BJ (cell line): ENCODE data around the gene PABPN1L. TPM values are rescaled to one million over a fixed set of nuclear protein-coding genes. Genes with fewer than 3 reads are reported as not detected.

Experiments
- CTCF ChIA-PET: fragments of 350-600 bp; formaldehyde crosslinking; extraction: SDS; loops from one replicate; lab custom pipeline; 2021; ENCODE audit warnings: antibody characterized with exemption, inconsistent platforms; lab: Yijun Ruan, JAX
- POLR2A ChIA-PET: fragments of 300-600 bp; sonication (Branson Sonifier 250); formaldehyde crosslinking; extraction: SDS; loops from one replicate; lab custom pipeline; 2021; ENCODE audit warnings: antibody characterized with exemption; lab: Charles Lee
- DNase-seq: peaks from one replicate; pipeline ENCODE4 v3.0.0-alpha.2; 2011; ENCODE audit warnings: low read depth
- H3K27me3 ChIP-seq: 2 replicates; pipeline ENCODE4 v1.6.0; 2011; ENCODE audit warnings: low read length; ENCODE audit not compliant: control insufficient read depth, insufficient read depth
- H3K36me3 ChIP-seq: 2 replicates; pipeline ENCODE4 v1.5.1; 2011; ENCODE audit warnings: low read length; ENCODE audit not compliant: control insufficient read depth, insufficient read depth
- H3K4me3 ChIP-seq: 2 replicates; pipeline ENCODE4 v1.5.1; 2011; ENCODE audit warnings: low read depth, mild to moderate bottlenecking, control low read depth, low read length
- polyA plus RNA-seq: library from polyadenylated mRNA; depleted of rRNA; stranded (reverse); fragments of >200 nt; gene quantifications from 2 replicates; pipeline ENCODE4 v1.2.3, GENCODE V29; 2011
- TF ChIP-seq, protein P1 (sequence below): IDR thresholded peaks from 2 replicates; pipeline ENCODE4 v1.5.1; 2011; ENCODE audit warnings: low read depth, mild to moderate bottlenecking, control low read depth, inconsistent platforms, low read length, moderate library complexity; ENCODE audit not compliant: insufficient read depth

The PABPN1L gene
- polyA plus RNA-seq, 1 experiment, result not detected

DNA sequence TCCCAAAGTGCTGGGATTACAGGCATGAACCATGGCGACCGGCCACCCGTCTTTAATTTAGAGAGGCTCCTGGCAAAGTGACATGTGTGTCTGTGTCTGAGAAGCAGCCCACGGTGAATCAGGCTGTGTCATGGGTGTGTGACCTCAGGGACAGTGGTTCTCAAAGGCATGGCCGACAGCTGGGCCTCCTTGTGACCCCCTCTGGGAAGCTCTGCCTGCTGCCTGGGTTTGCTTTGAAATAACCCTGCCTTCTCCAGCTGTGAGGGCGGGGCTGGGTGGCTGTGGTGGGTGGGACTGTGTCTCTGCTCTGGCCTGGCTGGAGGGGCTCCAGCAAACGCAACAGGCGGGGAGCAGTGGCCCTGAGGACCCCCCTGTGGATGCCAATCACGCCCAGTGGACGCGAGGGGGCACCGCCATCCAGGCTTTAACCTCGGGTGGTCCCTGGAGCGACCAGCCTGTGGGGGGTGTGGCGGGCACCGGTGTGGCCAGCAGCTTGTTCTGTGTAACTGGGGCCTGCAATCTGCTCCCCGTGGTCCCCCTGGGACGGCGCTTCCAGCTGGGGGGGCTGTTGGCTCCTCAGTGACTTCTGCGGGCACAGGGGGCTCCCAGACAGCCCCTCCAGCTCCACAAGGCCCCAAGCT is 46.0 kb downstream of the PABPN1L start:
- no peak for DNase-seq
- POLR2A ChIA-PET, result no interaction called here

DNA sequence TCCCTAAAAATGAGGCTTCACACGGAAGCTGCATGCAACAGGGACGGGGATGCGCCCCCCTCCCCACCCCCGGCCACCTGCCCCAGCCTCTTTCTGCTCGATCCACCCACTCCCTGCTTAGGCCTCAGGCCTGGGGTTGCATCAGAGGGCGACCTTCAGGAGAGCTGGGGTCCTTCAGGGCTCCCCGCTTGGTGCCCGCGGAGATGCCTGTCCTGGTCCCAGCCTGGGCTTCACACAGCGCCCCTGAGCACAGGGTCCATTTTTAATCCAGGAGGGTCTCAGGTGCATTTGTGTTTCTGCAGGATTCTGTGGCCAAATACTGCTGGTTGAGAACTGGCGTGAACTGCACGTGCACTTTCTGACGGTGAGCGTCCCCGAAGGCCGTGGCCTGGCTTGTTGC is 47.3 kb downstream of the PABPN1L start:
- ChIA-PET CTCF (interaction anchor here (1.3 to 1.5 kb wide), 2 partner anchors 8 to 348 kb away, joined by 3 read pairs; no protein-coding TSS in a partner anchor), POLR2A (no interaction called here)
- Histone ChIP-seq H3K36me3 (peaks cover 5% of the 10 kb centered on the region), H3K4me3 (no peak overlapping the region), H3K27me3 (no peaks in the 10 kb centered on the region)
- DNase-seq, result no peak
- TF ChIP-seq, protein P1, sequence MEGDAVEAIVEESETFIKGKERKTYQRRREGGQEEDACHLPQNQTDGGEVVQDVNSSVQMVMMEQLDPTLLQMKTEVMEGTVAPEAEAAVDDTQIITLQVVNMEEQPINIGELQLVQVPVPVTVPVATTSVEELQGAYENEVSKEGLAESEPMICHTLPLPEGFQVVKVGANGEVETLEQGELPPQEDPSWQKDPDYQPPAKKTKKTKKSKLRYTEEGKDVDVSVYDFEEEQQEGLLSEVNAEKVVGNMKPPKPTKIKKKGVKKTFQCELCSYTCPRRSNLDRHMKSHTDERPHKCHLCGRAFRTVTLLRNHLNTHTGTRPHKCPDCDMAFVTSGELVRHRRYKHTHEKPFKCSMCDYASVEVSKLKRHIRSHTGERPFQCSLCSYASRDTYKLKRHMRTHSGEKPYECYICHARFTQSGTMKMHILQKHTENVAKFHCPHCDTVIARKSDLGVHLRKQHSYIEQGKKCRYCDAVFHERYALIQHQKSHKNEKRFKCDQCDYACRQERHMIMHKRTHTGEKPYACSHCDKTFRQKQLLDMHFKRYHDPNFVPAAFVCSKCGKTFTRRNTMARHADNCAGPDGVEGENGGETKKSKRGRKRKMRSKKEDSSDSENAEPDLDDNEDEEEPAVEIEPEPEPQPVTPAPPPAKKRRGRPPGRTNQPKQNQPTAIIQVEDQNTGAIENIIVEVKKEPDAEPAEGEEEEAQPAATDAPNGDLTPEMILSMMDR, result no peak

More for the DNA sequence above, 46.0 kb downstream of the PABPN1L start:
- Histone ChIP-seq H3K36me3 (peaks cover 10% of the 10 kb centered on the region), H3K4me3 (no peak overlapping the region), H3K27me3 (no peaks in the 10 kb centered on the region)
- TF ChIP-seq, protein P1, result no peak
- CTCF ChIA-PET, result interaction anchor here (0.7 to 1.5 kb wide), 2 partner anchors 8 to 9 kb away, joined by 3 read pairs; partner anchors contain the start of gene APRT

DNA sequence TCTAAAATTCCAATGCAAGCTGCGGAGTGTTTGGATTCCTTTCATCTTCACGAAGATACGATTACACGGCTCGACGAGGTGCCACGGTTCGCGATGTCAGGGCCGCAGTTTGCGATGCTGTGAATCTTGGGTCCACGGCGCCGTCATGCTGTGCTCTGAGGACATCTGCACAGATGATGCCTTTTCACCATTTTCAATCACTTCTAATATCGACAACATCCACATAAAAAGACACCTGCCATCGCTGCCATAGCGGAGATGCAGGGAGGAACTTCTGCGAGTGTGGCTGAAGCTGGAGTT is 47.9 kb downstream of the PABPN1L start:
- Histone ChIP-seq H3K4me3 (no peak overlapping the region), H3K36me3 (peaks cover 5% of the 10 kb centered on the region), H3K27me3 (no peaks in the 10 kb centered on the region)
- ChIA-PET CTCF (interaction anchor here (1.3 to 1.9 kb wide), 3 partner anchors 9 to 349 kb away, joined by 3 to 9 read pairs (median 3); no protein-coding TSS in a partner anchor), POLR2A (no interaction called here)
- TF ChIP-seq, protein P1, result no peak
- no peak for DNase-seq

DNA sequence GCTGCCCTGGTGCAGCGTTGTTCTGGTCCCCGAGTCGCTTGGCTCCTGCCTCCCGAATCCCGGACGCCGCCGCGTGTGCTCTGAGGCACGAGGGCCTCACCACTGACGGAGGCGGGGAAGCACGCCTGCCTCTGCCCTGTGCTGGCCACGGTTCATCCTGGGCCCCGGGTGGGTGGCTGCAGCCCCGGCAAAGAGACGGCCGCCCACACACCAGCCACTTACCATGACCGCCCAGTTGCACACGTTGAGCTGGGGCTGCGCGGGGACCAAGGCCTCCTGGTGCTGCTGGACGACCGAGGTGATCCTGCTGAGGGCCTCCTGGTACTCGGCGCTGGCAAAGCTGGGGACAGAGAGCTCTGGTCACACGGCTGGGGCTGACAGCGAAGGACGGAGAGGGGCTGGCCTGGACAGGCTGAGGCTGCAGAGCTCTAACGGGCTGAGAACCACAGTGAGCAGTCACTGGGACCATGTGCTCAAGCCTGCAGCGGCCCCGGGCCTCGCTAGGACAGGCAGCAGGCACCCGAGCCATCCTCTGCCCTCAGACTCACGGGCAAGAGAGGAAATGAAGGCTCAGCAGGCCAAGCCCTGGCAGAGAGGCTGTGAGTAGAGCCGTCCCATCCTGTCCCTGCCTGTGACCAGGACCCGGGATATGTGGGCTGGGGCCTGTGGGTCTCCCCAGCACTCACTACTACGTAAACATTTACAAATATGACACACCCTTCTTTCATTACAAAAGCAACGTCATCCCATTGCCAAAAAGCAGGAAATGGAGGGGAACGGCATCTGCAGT is 48.5 kb downstream of the PABPN1L start:
- TF ChIP-seq, protein P1, result no peak
- Histone ChIP-seq H3K27me3 (no peaks in the 10 kb centered on the region), H3K4me3 (no peak overlapping the region), H3K36me3 (peaks cover 5% of the 10 kb centered on the region)
- CTCF ChIA-PET, result interaction anchor here (1.3 to 1.9 kb wide), 3 partner anchors 9 to 349 kb away, joined by 3 to 9 read pairs (median 3); no protein-coding TSS in a partner anchor
- POLR2A ChIA-PET, result no interaction called here
- no peak for DNase-seq
